ENCODE results near the gene OPALIN.
"Not testable (repeated sequence)": the region's sequence is repeated elsewhere in the genome, so short reads cannot be mapped to it uniquely, and the experiment has no call there.

Gene OPALIN

GRCh38 chr10:96310321-96310669 is 48.5 kb downstream of the OPALIN start:
- TF ChIP-seq CTCF (IDR thresholded peaks at IDR 0.05; ENCODE audit: low read depth, low read length) = no peak
- no peak for DNase-seq (ENCODE audit: extremely low read depth, low read depth)

- TF ChIP-seq CTCF (IDR thresholded peaks at IDR 0.05; ENCODE audit: low read depth, low read length) = no peak
- no peak for DNase-seq (ENCODE audit: extremely low read depth, low read depth)
These were observed 49.0 kb downstream of the OPALIN start for GRCh38 chr10:96309628-96310320.

GRCh38 chr10:96308854-96309253 is 49.9 kb downstream of the OPALIN start:
- DNase-seq (ENCODE audit: extremely low read depth, low read depth) = not testable (repeated sequence)

- no peak for TF ChIP-seq CTCF (IDR thresholded peaks at IDR 0.05; ENCODE audit: low read depth, low read length)
These were observed 52.3 kb downstream of the OPALIN start for GRCh38 chr10:96306516-96306915.

GRCh38 chr10:96305019-96305418 is 53.8 kb downstream of the OPALIN start:
- DNase-seq (ENCODE audit: extremely low read depth, low read depth) = no peak
- TF ChIP-seq CTCF (IDR thresholded peaks at IDR 0.05; ENCODE audit: low read depth, low read length) = no peak

More at GRCh38 chr10:96306516-96306915, 52.3 kb downstream of the OPALIN start:
- no peak for DNase-seq (ENCODE audit: extremely low read depth, low read depth)

GRCh38 chr10:96304230-96304629 is 54.6 kb downstream of the OPALIN start, which contains the start of gene DNTT:
TSS of gene DNTT (plus strand) at chr10:96304434. CDS start at chr10:96304498, 64 bp downstream.
- no peak for TF ChIP-seq CTCF (IDR thresholded peaks at IDR 0.05; ENCODE audit: low read depth, low read length)
- DNase-seq (ENCODE audit: extremely low read depth, low read depth) = no peak

- no peak for DNase-seq (ENCODE audit: extremely low read depth, low read depth)
- no peak for TF ChIP-seq CTCF (IDR thresholded peaks at IDR 0.05; ENCODE audit: low read depth, low read length)
These were observed 57.2 kb downstream of the OPALIN start for GRCh38 chr10:96301616-96302015.

- no peak for TF ChIP-seq CTCF (IDR thresholded peaks at IDR 0.05; ENCODE audit: low read depth, low read length)
- DNase-seq (ENCODE audit: extremely low read depth, low read depth) = no peak
These were observed 59.4 kb downstream of the OPALIN start for GRCh38 chr10:96299383-96299782.
